HEK293T (cell line): ENCODE results near the gene CD3D.

Source experiments
- FOXA1 ChIP-seq: fragments of 450-650 bp; IDR thresholded peaks from 2 replicates; pipeline ENCODE4 v1.6.1; 2016; ENCODE audit warnings: mild to moderate bottlenecking
- HDGF ChIP-seq: fragments of 450-650 bp; IDR thresholded peaks from 2 replicates; pipeline ENCODE4 v1.6.1; 2017; ENCODE audit warnings: antibody characterized with exemption, borderline replicate concordance
- LEF1 ChIP-seq: fragments of 450-650 bp; IDR thresholded peaks from 2 replicates; pipeline ENCODE4 v1.6.1; 2017; ENCODE audit warnings: mild to moderate bottlenecking, borderline replicate concordance
- SP1 ChIP-seq: fragments of 450-650 bp; IDR thresholded peaks from 2 replicates; pipeline ENCODE4 v1.6.1; 2017
- SUZ12 ChIP-seq: fragments of 450-650 bp; IDR thresholded peaks from 2 replicates; pipeline ENCODE4 v1.6.1; 2016; ENCODE audit warnings: mild to moderate bottlenecking

DNA sequence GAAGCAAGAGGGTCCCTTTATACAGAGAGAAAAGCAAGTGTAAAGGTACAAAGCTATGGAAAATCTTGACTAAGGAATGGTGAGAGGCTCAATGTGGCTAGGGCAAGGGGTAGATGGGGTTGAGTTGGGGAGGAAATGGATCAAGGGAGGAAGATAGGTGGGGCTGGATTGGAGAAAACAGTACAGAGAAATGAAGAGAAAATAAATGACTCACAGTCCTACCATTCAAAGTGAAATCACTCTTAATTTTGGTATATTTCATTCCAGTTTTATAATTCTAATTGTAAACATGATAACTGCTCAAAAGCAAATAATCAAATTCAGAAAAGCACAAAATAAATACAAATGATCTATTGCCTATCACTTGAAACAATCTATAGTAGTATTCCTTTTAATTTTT, 33.5 kb upstream of the CD3D start:
- TF ChIP-seq SP1 (no peak), SUZ12 (no peak), HDGF (no peak), LEF1 (no peak), FOXA1 (no peak)
